ENCODE data around the gene MGAT1.

DNA sequence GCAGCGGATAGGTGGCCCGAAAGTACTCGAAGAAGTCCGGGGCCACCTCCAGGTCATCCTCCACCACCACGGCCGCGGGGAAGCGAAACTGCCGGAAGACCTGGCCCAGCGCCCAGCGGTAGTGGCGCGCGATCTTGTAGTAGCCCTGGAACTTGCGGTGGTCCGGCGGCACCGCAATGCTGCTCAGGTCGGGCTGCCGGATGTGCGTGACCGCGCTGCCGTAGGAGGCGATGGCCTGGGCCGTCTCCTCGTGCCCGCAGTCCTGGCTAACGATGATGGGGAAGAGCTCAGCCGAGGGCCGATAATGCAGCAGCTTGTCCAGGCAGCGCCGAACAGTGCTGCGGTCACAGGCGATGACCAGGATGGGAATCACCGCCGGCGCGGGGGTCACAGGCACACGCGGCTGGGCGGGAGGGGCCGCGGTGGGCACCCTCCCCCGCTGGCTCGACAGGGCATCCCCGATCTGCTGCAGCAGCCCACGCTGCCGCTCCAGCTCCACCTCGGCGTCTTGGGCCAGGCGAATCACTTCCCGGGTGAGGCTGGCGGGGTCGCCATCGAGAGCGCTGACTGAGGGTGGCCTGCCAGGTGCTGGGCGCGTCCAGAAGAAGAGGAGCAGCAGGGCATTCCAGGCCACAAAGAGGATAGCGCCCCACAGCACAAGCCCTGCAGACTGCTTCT, 10.2 kb downstream of the MGAT1 start:
- TF ChIP-seq CTCF (IDR thresholded peaks at IDR 0.05) (no peak), POLR2A (IDR thresholded peaks at IDR 0.05) (no peak)
